Measurements from ENCODE around the gene TUBGCP6. TPM values are rescaled to one million over a fixed set of nuclear protein-coding genes. Genes with fewer than 3 reads are reported as not detected.

TUBGCP6 gene
- total and polyA plus RNA-seq, 4 donors = 26.5 to 57.8 (median 46.4) TPM

- peak within 1 kb of the TSS; percentile 43 to 72 for H3K27ac ChIP-seq (ENCODE audit: low read depth in 1 of 2, low read length in 1 of 2)
- no peaks in the 10 kb centered on the region for H3K36me3 ChIP-seq (ENCODE audit: control insufficient read depth in 4 of 4, insufficient read depth in 4 of 4, low read length in 4 of 4)
- H3K9me3 ChIP-seq (ENCODE audit: control insufficient read depth in 4 of 4, insufficient read depth in 3 of 4, low read length in 3 of 4) = peaks cover 0 to 2% (median 0%) of the 10 kb centered on the region in 4 donors
- H3K9ac ChIP-seq (ENCODE audit: insufficient read depth in 1 of 2, low read length in 2 of 2) = peak within 1 kb of the TSS in 1 of 2 donors; percentile 68
- peak; percentile 81 for ATAC-seq (ENCODE audit: insufficient read depth, low FRiP score)
- 1 to 4% methylated on average over 32 to 86 of the region's 90 CpGs for WGBS, 2 donors
- H3K4me3 ChIP-seq = peak within 1 kb of the TSS; percentile 62
- DNase-seq = peak; percentile 88 to 95 (median 95)
- no peaks in the 10 kb centered on the region for H3K27me3 ChIP-seq (ENCODE audit: control insufficient read depth in 3 of 3, insufficient read depth in 3 of 3, low read length in 2 of 3)
- TF ChIP-seq CTCF (IDR thresholded peaks at IDR 0.05; ENCODE audit: control extremely low read depth, extremely low read depth) = no peak
- H3K4me1 ChIP-seq (ENCODE audit: control insufficient read depth in 5 of 5, insufficient read depth in 5 of 5, low read length in 5 of 5) = peaks cover 5 to 34% (median 25%) of the 10 kb centered on the region in 5 donors
Observed at GRCh38 chr22:50185375-50186087, 59.3 kb downstream of the TUBGCP6 start, which contains the start of gene TRABD. TRABD (plus strand) TSS chr22:50185913; CDS start chr22:50193061, 7,148 bp downstream.

- Histone ChIP-seq H3K9me3 (ENCODE audit: control insufficient read depth in 4 of 4, insufficient read depth in 3 of 4, low read length in 3 of 4) (peaks cover 0 to 2% (median 0%) of the 10 kb centered on the region in 4 donors), H3K4me1 (ENCODE audit: control insufficient read depth in 5 of 5, insufficient read depth in 5 of 5, low read length in 5 of 5) (peaks cover 3 to 29% (median 20%) of the 10 kb centered on the region in 5 donors), H3K27ac (ENCODE audit: low read depth in 1 of 2, low read length in 1 of 2) (peak overlapping the region; percentile 21 to 72), H3K36me3 (ENCODE audit: control insufficient read depth in 4 of 4, insufficient read depth in 4 of 4, low read length in 4 of 4) (no peaks in the 10 kb centered on the region), H3K9ac (ENCODE audit: insufficient read depth in 1 of 2, low read length in 2 of 2) (peak overlapping the region in 1 of 2 donors; percentile 68), H3K27me3 (ENCODE audit: control insufficient read depth in 3 of 3, insufficient read depth in 3 of 3, low read length in 2 of 3) (no peaks in the 10 kb centered on the region), H3K4me3 (no peak overlapping the region)
- no peak for DNase-seq
- TF ChIP-seq CTCF (IDR thresholded peaks at IDR 0.05; ENCODE audit: control extremely low read depth, extremely low read depth) = no peak
- ATAC-seq (ENCODE audit: insufficient read depth, low FRiP score) = no peak
- 3 to 11% methylated on average over 41 to 63 of the region's 63 CpGs for WGBS, 2 donors
Observed at GRCh38 chr22:50184902-50185374, 59.9 kb downstream of the TUBGCP6 start.

- ATAC-seq (ENCODE audit: insufficient read depth, low FRiP score) = no peak
- H3K4me1 ChIP-seq (ENCODE audit: control insufficient read depth in 5 of 5, insufficient read depth in 5 of 5, low read length in 5 of 5) = peaks cover 2 to 22% (median 13%) of the 10 kb centered on the region in 5 donors
- TF ChIP-seq CTCF (IDR thresholded peaks at IDR 0.05; ENCODE audit: control extremely low read depth, extremely low read depth) = no peak
- no peak overlapping the region for H3K9ac ChIP-seq (ENCODE audit: insufficient read depth in 1 of 2, low read length in 2 of 2)
- no peaks in the 10 kb centered on the region for H3K36me3 ChIP-seq (ENCODE audit: control insufficient read depth in 4 of 4, insufficient read depth in 4 of 4, low read length in 4 of 4)
- no peaks in the 10 kb centered on the region for H3K27me3 ChIP-seq (ENCODE audit: control insufficient read depth in 3 of 3, insufficient read depth in 3 of 3, low read length in 2 of 3)
- H3K27ac ChIP-seq (ENCODE audit: low read depth in 1 of 2, low read length in 1 of 2) = peak overlapping the region in 1 of 2 donors; percentile 47
- peaks cover 0 to 2% (median 0%) of the 10 kb centered on the region in 4 donors for H3K9me3 ChIP-seq (ENCODE audit: control insufficient read depth in 4 of 4, insufficient read depth in 3 of 4, low read length in 3 of 4)
- no peak overlapping the region for H3K4me3 ChIP-seq
- WGBS, 2 donors = 50% methylated on average over 30 to 32 of the region's 32 CpGs
- peak; percentile 67 to 82 (median 76) for DNase-seq
Observed at GRCh38 chr22:50184004-50184901, 60.6 kb downstream of the TUBGCP6 start.

Data from lung (tissue), 12 donors.